DMS79 treated with DMSO at 0.1 percent for 48 hours (cell line): Measurements from ENCODE around the gene LAMA5.

ENCODE experiments used
- DNase-seq: peaks from one replicate; lab custom pipeline; 2025; lab: John Stamatoyannopoulos, UW

Gene LAMA5

DNA sequence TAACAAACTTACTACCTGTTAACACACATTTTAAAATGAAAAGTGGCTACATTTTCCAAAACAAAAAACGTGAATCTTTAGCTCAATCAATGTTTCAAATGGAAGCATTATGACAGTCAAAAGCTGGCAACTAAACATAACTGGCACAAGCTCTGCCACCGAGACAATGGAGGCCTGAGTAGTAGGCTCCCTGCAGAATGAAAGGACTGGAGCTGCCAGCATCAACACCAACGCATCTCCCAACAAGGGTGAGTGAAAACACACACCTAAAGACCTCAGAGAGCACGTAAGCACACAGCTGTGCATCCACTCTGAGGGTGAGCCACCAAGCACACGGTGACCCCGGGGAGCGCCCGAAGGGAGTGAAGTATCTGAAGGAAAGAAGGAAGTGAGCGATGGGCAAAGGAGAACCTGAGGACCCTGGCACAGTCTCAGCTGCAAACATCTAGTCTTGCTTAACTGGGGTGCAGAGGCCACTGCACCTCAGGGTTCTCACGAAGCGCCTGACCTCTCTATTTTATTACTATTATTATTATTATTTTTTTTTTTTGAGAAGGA is 65.9 kb downstream of the LAMA5 start:
- DNase-seq: no peak

GRCh38 chr20:62300319-62300718 is 66.8 kb downstream of the LAMA5 start:
- DNase-seq: no peak

DNA sequence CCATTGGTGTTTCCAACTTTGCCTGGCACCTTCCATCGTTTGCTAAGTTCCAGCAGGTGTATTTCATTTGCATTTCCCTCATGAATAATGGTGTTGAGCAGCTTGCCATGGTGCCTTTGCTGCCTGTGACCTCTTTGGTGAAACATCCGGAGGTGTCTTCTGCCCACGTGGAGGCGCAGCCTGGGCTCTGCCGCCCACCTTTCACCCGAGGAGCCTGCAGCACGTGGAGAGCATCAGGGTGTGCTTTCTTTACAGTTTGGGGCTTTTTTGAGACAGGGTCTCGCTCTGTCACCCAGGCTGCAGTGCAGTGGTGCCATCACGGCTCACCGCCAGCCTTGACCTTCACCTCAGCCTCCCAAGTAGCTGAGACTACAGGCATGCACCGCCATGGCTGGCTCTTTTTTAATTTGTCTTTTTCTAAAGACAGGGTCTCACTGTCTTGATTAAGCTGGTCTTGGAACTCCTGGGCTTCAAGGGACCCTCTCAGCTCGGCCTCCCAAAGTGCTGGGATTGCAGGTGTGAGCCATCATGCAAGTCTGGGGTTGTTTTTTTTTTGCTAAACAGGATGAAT is 67.4 kb downstream of the LAMA5 start:
- no peak for DNase-seq

GRCh38 chr20:62298577-62299249 is 68.4 kb downstream of the LAMA5 start:
- no peak for DNase-seq

GRCh38 chr20:62297449-62298227 is 69.5 kb downstream of the LAMA5 start:
- no peak for DNase-seq

DNA sequence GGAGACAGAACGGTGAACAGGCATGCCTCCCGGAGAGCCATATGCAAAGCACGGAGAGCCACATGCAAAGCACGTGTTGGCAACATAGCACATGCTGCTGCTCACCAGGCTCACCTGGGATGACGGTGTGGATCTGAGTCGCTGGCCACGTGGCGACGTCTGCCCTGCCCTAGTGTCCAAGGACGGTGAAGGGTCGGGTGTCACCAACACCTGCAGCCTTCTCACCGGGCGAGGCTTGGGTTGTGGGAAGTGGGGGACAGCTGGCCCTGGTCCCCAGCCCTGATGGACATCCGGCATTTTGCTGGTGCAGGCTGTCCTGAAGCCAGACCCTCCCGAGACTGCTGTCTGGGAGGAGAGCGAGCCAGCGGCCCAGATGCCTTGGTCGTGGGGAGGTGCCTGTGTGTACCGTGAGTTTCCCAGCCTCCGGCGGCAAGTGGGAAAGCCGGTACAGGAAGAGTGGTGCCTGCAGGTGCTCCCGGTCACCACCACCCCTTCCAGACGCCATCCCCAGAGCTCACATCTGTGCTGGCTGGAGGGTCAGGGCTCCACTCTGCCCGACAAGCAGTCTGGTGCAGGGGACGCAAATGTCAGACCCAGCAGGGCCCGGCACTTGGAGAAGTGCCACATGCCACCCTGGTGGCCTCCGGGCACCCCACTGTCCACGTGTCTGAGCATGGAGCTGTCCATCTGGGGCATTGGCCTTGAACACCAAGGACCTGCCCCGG is 70.2 kb downstream of the LAMA5 start:
- DNase-seq: no peak

- DNase-seq: no peak
These were observed 72.6 kb downstream of the LAMA5 start for GRCh38 chr20:62294516-62294915.

GRCh38 chr20:62293946-62294345 is 73.2 kb downstream of the LAMA5 start:
- no peak for DNase-seq

DNA sequence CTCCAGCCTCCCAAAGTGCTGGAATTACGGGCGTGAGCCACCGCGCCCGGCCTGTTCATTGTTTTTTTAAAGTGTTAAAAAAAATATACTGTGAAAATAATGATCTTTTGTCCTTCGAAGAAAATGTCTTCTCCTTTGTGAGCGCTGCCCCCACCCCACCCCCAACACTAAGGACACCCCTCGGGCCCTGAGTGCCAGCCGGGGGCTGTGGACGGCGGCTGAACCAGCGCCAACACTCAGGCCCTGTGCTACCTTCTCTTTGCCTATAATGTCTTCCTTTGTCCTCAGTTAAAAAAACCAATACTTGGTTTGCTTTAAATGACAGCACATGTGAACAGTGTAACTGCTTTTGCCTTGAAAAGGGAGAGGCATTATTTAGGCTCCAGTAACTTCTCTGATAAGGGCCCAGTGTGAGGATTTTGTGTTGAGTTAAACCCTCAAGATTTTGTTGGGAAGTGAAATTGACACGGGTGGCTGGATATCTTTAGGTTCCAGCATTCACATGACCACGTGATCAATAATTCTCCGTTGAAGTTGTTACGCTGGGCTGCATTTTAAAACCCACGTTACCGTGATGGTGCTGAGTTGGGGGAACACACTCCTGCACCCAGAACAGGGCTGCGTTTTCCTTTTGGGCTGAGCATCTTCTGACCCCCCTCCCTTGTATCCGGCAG is 73.9 kb downstream of the LAMA5 start:
- DNase-seq: no peak

DNA sequence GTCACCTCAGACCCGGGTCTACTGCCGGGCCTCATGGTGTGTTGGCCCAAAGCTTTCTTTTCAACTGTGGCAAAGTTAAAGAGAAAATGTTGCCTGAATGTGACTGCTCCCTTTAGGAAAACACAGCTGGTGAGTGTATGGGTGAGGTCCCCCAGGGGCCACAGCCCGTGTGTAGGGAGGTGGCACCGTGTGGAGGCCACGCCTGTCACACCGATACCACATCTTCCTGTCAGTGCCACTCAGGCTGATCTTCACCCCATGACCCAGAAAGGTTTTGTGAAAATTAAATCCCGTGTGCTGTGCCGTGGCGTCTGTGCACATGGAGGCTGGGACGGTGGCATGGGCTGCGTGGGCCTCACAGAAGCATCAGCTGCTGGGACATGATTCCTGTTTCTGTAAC is 75.0 kb downstream of the LAMA5 start:
- DNase-seq: no peak

- DNase-seq: no peak
These were observed 75.7 kb downstream of the LAMA5 start for GRCh38 chr20:62291251-62292066.

- DNase-seq: no peak
These were observed 77.2 kb downstream of the LAMA5 start for GRCh38 chr20:62289898-62290297.

DNA sequence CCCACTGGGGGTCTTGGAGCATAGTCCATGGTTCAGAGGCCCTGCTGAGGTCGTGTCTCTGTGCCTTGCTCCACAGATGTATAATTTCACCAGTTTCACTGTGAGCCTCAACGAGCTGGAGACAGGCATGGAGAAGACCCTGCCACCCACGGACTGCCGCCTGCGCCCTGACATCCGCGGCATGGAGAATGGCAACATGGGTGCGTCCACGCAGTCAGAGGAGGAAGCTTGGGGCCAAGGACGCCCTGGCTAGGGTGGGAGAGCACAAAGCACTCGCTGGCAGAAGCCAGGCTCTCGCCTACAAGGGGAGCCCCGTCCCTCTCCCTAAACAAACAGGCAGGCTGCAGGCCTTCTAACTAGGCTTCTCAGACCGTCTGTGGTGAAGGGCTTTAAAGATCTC is 78.0 kb downstream of the LAMA5 start:
- DNase-seq: no peak

DNA sequence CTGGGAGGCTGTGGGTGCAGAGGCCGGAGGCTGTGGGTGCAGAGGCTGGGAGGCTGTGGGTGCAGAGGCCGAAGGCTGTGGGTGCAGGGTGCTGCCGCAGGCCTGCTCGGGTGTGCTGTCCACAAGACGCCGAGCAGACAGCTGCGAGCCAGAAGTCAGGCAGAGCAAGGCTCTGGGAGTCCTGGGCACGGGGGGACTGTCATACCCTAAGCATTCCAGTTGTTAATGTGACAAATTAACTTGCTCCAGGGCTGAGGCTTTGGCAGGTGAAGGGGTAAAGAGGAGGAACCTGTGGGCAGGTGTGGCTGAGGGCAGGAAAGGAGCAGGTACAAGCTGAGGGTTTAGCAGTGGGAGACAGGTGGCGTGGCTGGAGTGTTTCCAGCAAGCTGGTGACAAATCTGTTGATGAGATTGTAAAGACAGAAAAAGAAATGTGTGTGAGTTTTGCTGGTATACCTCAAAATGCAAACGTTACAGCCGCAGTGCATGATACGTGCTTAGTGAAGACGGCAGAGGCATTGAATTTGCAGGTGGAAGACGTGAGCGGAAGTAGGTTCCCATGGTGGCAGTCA is 78.5 kb downstream of the LAMA5 start:
- no peak for DNase-seq

DNA sequence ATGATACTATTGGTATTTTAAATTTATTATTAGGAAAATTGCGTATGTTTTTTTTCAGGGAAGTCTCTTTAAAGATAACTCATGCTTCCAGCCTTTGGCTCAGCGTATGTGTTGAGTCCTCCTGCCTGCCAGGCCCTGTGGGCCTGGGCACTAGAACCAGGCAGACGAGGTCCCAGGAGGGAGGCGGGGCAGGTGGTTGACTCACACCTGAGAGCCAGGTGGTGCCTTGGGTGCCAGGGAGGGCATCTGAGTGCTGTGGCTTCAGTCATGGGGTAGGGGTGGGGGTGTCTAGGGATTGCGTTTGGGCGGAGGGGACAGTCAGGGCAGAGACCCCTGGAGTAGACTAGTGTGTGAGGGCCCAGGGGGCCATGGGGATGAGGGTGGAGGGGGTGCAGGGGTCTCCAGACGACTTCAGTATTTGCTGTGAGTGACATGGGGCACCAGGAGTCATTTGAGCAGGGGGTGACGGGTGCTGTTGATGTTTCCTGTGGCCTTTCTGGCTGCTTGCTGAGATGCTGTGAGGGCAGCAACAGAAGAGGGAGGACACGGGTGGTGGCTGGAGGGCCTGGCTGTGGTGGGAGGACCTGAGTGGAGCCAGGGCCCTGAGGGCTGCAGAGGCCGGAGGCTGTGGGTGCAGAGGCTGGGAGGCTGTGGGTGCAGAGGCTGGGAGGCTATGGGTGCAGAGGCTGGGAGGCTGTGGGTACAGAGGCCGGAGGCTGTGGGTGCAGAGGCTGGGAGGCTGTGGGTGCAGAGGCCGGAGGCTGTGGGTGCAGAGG is 79.2 kb downstream of the LAMA5 start:
- DNase-seq: no peak

DNA sequence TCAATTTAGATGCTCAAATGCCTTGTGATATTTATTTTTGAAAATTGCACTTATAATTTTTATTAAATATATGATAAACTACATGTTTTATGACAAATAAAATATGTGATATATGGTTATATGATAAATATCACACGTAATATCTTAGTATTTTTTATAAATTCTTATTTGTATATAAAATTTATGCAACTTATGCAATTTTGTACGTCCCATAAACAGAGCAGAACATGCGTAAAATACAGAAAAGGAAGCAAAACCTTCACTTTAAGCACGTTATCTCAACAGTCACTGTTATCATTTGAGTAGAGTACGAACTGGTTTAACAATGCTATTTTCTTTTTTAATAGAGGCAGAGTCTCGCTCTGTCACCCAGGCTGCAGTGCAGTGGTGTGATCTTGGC is 80.0 kb downstream of the LAMA5 start:
- DNase-seq: no peak

DNA sequence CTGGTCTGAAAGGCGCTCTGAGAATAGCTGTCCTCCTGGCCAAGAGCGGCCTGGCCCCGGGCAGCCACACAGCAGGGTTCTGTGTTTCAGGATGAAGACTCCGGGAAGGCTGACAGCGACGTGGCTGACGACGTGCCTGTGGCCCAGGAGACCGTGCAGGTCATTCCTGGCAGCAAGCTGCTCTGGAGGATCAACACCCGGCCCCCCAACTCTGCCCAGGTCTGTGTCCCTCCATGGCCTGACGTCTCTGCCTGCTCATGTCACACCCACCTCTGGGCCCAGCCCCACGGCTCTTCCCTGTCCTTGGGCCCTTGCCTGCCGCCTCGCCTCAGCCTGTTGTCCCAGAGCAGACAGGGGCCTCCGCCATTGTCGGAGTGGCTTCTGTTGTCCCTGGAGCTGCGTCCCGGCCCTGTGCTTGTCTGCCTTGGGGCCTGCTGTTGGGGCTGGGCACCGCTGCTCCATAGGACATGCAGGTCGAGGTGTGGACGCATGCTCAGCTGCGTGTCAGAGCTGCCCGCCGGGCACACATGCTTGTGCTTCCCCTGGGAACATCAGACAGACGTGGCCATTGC is 80.5 kb downstream of the LAMA5 start:
- DNase-seq: no peak

DNA sequence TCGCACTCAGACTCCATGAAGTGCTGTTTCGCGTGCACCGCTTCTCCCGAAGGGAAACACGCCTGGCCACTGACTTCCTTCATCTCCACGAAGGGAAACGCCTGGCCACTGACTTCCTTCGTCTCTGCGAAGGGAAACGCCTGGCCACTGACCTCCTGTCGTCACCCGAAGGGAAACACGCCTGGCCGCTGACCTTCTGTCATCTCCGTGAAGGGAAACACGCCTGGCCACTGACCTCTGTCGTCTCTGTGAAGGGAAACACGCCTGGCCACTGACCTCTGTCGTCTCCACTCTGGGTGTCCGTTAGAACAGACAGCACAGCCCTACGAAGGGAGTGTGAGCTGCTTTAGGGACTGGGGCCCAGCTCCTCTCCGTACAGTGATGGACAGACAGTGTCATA is 81.4 kb downstream of the LAMA5 start:
- no peak for DNase-seq

DNA sequence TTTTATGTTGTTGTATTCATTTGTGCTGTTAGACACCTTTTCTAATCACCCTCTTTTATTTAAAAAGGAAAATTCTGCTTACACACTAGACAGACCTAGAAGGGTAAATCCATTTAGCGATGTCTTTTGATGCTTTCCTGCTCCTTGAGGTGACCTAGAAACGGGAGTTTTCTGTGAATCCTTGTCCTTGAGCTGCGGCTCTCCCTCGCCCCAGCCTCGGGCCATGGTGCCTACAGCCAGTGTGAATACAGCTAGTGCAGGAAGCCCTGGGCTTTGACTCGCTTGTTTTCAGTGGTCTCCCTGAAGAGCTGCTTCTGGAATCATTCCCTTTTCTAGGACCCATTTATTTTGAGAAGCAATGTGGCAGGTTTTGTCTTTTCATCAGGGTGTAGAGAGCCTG is 82.0 kb downstream of the LAMA5 start:
- no peak for DNase-seq
